ENCODE measurements around the gene RTKN. TPM values are rescaled to one million over a fixed set of nuclear protein-coding genes. Genes with fewer than 3 reads are reported as not detected.

The RTKN gene
- total and polyA plus RNA-seq, 2 of the 13 experiments (the other 11 are each of a cell fraction or from before 2014, with no cell fraction given), result 159 to 166 TPM

GRCh38 chr2:74472086-74472944 is 30.6 kb upstream of the RTKN start, which contains the start of gene MRPL53 (continued):
- TF ChIP-seq ZBTB1 (CRISPR knock-in tag; IDR thresholded peaks at IDR 0.05; ENCODE audit: borderline replicate concordance) (no peak; the same call in 1 of the 2 replicates), HES4 (CRISPR knock-in tag; IDR thresholded peaks at IDR 0.05; ENCODE audit: borderline replicate concordance) (no peak; the same call in none of the 2 replicates), NKX3-1 (CRISPR knock-in tag; IDR thresholded peaks at IDR 0.05) (peak; percentile 87), BHLHE40 (IDR thresholded peaks at IDR 0.05; ENCODE audit: low read length) (no peak), ZNF274 (CRISPR knock-in tag; IDR thresholded peaks at IDR 0.05) (peak; percentile 98), SNAI1 (CRISPR knock-in tag; IDR thresholded peaks at IDR 0.05; ENCODE audit: borderline replicate concordance) (peak; percentile 22; the same call in 1 of the 2 replicates), ATRX (CRISPR knock-in tag; IDR thresholded peaks at IDR 0.05; ENCODE audit: borderline replicate concordance) (no peak), NR2F2 (IDR thresholded peaks at IDR 0.05; ENCODE audit: borderline replicate concordance, low read depth) (peak; percentile 51; the same call in 1 of the 2 replicates), KAT2B (IDR thresholded peaks at IDR 0.05; ENCODE audit: borderline replicate concordance, low read depth, low read length) (no peak), ZNF350 (CRISPR knock-in tag; IDR thresholded peaks at IDR 0.05; ENCODE audit: borderline replicate concordance, low read depth) (peak; percentile 99), TOE1 (CRISPR knock-in tag; IDR thresholded peaks at IDR 0.05) (0 out of 2 replicates have a peak, but pooled peaks have one; percentile 71), THYN1 (CRISPR knock-in tag; IDR thresholded peaks at IDR 0.05; ENCODE audit: borderline replicate concordance, low read depth) (peak; percentile 76; the same call in 1 of the 2 replicates), ZNF292 (CRISPR knock-in tag; IDR thresholded peaks at IDR 0.05; ENCODE audit: borderline replicate concordance, low read depth) (peak; percentile 69), RARG (CRISPR knock-in tag; IDR thresholded peaks at IDR 0.05; ENCODE audit: low read depth) (peak; percentile 96), SSRP1 (CRISPR knock-in tag; IDR thresholded peaks at IDR 0.05) (peak; percentile 99), SIN3B (IDR thresholded peaks at IDR 0.05; ENCODE audit: low read length) (peak; percentile 85), ZFP62 (CRISPR knock-in tag; IDR thresholded peaks at IDR 0.05) (no peak), FOXC1 (CRISPR knock-in tag; IDR thresholded peaks at IDR 0.05; ENCODE audit: borderline replicate concordance) (peak; percentile 96; the same call in 1 of the 2 replicates), JUN (CRISPR knock-in tag; IDR thresholded peaks at IDR 0.05) (peak; percentile 21; the same call in 1 of the 2 replicates), HBP1 (CRISPR knock-in tag; IDR thresholded peaks at IDR 0.05; ENCODE audit: low read depth) (peak; percentile 99)
- TF ChIP-seq, protein P1, sequence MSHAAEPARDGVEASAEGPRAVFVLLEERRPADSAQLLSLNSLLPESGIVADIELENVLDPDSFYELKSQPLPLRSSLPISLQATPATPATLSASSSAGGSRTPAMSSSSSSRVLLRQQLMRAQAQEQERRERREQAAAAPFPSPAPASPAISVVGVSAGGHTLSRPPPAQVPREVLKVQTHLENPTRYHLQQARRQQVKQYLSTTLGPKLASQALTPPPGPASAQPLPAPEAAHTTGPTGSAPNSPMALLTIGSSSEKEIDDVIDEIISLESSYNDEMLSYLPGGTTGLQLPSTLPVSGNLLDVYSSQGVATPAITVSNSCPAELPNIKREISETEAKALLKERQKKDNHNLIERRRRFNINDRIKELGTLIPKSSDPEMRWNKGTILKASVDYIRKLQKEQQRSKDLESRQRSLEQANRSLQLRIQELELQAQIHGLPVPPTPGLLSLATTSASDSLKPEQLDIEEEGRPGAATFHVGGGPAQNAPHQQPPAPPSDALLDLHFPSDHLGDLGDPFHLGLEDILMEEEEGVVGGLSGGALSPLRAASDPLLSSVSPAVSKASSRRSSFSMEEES (CRISPR knock-in tag; IDR thresholded peaks at IDR 0.05), result peak; percentile 77
- TF ChIP-seq, protein P2, sequence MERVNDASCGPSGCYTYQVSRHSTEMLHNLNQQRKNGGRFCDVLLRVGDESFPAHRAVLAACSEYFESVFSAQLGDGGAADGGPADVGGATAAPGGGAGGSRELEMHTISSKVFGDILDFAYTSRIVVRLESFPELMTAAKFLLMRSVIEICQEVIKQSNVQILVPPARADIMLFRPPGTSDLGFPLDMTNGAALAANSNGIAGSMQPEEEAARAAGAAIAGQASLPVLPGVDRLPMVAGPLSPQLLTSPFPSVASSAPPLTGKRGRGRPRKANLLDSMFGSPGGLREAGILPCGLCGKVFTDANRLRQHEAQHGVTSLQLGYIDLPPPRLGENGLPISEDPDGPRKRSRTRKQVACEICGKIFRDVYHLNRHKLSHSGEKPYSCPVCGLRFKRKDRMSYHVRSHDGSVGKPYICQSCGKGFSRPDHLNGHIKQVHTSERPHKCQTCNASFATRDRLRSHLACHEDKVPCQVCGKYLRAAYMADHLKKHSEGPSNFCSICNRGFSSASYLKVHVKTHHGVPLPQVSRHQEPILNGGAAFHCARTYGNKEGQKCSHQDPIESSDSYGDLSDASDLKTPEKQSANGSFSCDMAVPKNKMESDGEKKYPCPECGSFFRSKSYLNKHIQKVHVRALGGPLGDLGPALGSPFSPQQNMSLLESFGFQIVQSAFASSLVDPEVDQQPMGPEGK (CRISPR knock-in tag; IDR thresholded peaks at IDR 0.05), result peak; percentile 56; the same call in 1 of the 2 replicates
- TF ChIP-seq, protein P3, sequence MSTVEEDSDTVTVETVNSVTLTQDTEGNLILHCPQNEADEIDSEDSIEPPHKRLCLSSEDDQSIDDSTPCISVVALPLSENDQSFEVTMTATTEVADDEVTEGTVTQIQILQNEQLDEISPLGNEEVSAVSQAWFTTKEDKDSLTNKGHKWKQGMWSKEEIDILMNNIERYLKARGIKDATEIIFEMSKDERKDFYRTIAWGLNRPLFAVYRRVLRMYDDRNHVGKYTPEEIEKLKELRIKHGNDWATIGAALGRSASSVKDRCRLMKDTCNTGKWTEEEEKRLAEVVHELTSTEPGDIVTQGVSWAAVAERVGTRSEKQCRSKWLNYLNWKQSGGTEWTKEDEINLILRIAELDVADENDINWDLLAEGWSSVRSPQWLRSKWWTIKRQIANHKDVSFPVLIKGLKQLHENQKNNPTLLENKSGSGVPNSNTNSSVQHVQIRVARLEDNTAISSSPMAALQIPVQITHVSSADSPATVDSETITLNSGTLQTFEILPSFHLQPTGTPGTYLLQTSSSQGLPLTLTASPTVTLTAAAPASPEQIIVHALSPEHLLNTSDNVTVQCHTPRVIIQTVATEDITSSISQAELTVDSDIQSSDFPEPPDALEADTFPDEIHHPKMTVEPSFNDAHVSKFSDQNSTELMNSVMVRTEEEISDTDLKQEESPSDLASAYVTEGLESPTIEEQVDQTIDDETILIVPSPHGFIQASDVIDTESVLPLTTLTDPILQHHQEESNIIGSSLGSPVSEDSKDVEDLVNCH (CRISPR knock-in tag; IDR thresholded peaks at IDR 0.05), result no peak
